Thoracic aorta (tissue), 2 donors: ENCODE data around the gene KLF3. TPM values are rescaled to one million over a fixed set of nuclear protein-coding genes. Genes with fewer than 3 reads are reported as not detected.
A peak's percentile ranks its signal among the peaks of the same experiment; 100 is the strongest.

Experiments
- ATAC-seq: fragments of 150-250 bp; one replicate; pipeline ENCODE4 v1.8.0; 2017; ENCODE audit warnings: low read depth; ENCODE audit not compliant: insufficient number of reproducible peaks, low FRiP score
- DNase-seq: peaks from one replicate; pipeline ENCODE4 v3.0.0-alpha.2; 2020; ENCODE audit warnings: low spot score
- H3K27ac ChIP-seq, 2 donors: fragments of 200-600 bp; sonication (generic); 1 replicate in 1 of 2; 2 replicates in 1 of 2; pipeline ENCODE4 v1.5.1; 2016; ENCODE audit warnings: mild to moderate bottlenecking in 2 of 2, moderate library complexity in 2 of 2
- H3K27me3 ChIP-seq: fragments of 200-600 bp; sonication (generic); replicated peaks from 2 replicates; pipeline ENCODE4 v1.6.0; 2016; ENCODE audit warnings: mild to moderate bottlenecking; ENCODE audit not compliant: insufficient read depth
- H3K36me3 ChIP-seq: fragments of 200-600 bp; sonication (generic); one replicate; pipeline ENCODE4 v1.5.1; 2016
- H3K4me1 ChIP-seq, 2 donors: fragments of 200-600 bp; sonication (generic); 1 replicate in 1 of 2; 2 replicates in 1 of 2; pipeline versions ENCODE4 v1.5.1 to v1.6.0; 2016; ENCODE audit warnings: low read depth in 2 of 2, mild to moderate bottlenecking in 1 of 2; ENCODE audit not compliant: control insufficient read depth in 1 of 2
- H3K4me3 ChIP-seq: fragments of 200-600 bp; sonication (generic); 2 replicates; pipeline ENCODE4 v1.5.1; 2016; ENCODE audit warnings: mild to moderate bottlenecking
- H3K9me3 ChIP-seq: fragments of 200-600 bp; sonication (generic); 2 replicates; pipeline ENCODE4 v1.5.1; 2016
- CTCF ChIP-seq: fragments of 200-600 bp; sonication (generic); IDR thresholded peaks from one replicate; pipeline ENCODE4 v1.5.1; 2019; ENCODE audit warnings: antibody characterized with exemption
- total RNA-seq, 2 donors: library from RNA; depleted of rRNA; stranded (reverse); fragments of >200 nt; gene quantifications; one replicate each; pipeline versions ENCODE4 v1.1.0 to v1.2.3, GENCODE V29; 2016

The KLF3 gene
- total RNA-seq, 2 donors from 2014 or later = 45.8 to 53.4 TPM

- Histone ChIP-seq H3K27ac (no peak overlapping the region), H3K9me3 (no peaks in the 10 kb centered on the region), H3K36me3 (no peaks in the 10 kb centered on the region), H3K4me3 (no peak overlapping the region), H3K4me1 (peaks cover 6 to 9% of the 10 kb centered on the region in 2 donors), H3K27me3 (no peaks in the 10 kb centered on the region)
- TF ChIP-seq CTCF = no peak
- ATAC-seq (no peak), DNase-seq (no peak)
Measured at GRCh38 chr4:38724475-38724808, 60.4 kb downstream of the KLF3 start.

- no peaks in the 10 kb centered on the region for H3K27me3 ChIP-seq
- DNase-seq (no peak), ATAC-seq (no peak)
- H3K4me1 ChIP-seq = peaks cover 6 to 14% of the 10 kb centered on the region in 2 donors
- H3K27ac ChIP-seq = no peak overlapping the region
- H3K36me3 ChIP-seq = no peaks in the 10 kb centered on the region
- H3K9me3 ChIP-seq = no peaks in the 10 kb centered on the region
- H3K4me3 ChIP-seq = no peak overlapping the region
- TF ChIP-seq CTCF = no peak
Measured at GRCh38 chr4:38728631-38729141, 64.7 kb downstream of the KLF3 start.

GRCh38 chr4:38730493-38730829 is 66.5 kb downstream of the KLF3 start:
- Histone ChIP-seq H3K9me3 (no peaks in the 10 kb centered on the region), H3K27ac (no peak overlapping the region), H3K36me3 (no peaks in the 10 kb centered on the region), H3K27me3 (no peaks in the 10 kb centered on the region), H3K4me1 (peaks cover 0 to 9% of the 10 kb centered on the region in 2 donors), H3K4me3 (no peak overlapping the region)
- no peak for DNase-seq
- TF ChIP-seq CTCF = no peak
- no peak for ATAC-seq

GRCh38 chr4:38730830-38731646 is 67.0 kb downstream of the KLF3 start:
- H3K36me3 ChIP-seq = no peaks in the 10 kb centered on the region
- no peak overlapping the region for H3K4me3 ChIP-seq
- peak; percentile 33 for DNase-seq
- ATAC-seq = peak; percentile 61
- no peak overlapping the region for H3K27ac ChIP-seq
- no peaks in the 10 kb centered on the region for H3K9me3 ChIP-seq
- H3K4me1 ChIP-seq = peaks cover 0 to 9% of the 10 kb centered on the region in 2 donors
- no peaks in the 10 kb centered on the region for H3K27me3 ChIP-seq
- TF ChIP-seq CTCF = peak; percentile 97

- no peak for ATAC-seq
- H3K36me3 ChIP-seq = no peaks in the 10 kb centered on the region
- H3K4me3 ChIP-seq = no peak overlapping the region
Measured at GRCh38 chr4:38733663-38734062, 69.7 kb downstream of the KLF3 start.

More at GRCh38 chr4:38733663-38734062, 69.7 kb downstream of the KLF3 start:
- DNase-seq = no peak
- Histone ChIP-seq H3K27ac (no peak overlapping the region), H3K27me3 (no peaks in the 10 kb centered on the region), H3K4me1 (peaks cover 0 to 9% of the 10 kb centered on the region in 2 donors), H3K9me3 (no peaks in the 10 kb centered on the region)
- no peak for TF ChIP-seq CTCF
